Mucosa of descending colon (tissue), 3 donors: Measurements from ENCODE around the gene PRKCB. TPM values are rescaled to one million over a fixed set of nuclear protein-coding genes. Genes with fewer than 3 reads are reported as not detected.

ENCODE experiments used
- ATAC-seq: fragments of 200-7000 bp; cut with Tn5 transposase; one replicate; pipeline ENCODE4 v1.9.1; 2020; ENCODE audit warnings: mild to moderate bottlenecking, moderate library complexity
- DNase-seq, 3 donors: peaks; one replicate each; pipeline ENCODE4 v3.0.0-alpha.2; 2020
- H3K36me3 ChIP-seq: fragments of 200-600 bp; one replicate; pipeline ENCODE4 v1.8.0; 2021; ENCODE audit warnings: low read depth, mild to moderate bottlenecking
- H3K4me1 ChIP-seq: fragments of 200-600 bp; one replicate; pipeline ENCODE4 v1.8.0; 2021; ENCODE audit warnings: low read depth, mild to moderate bottlenecking
- H3K4me3 ChIP-seq: fragments of 200-600 bp; one replicate; pipeline ENCODE4 v1.8.0; 2021; ENCODE audit warnings: mild to moderate bottlenecking
- H3K9me3 ChIP-seq: fragments of 200-600 bp; one replicate; pipeline ENCODE4 v1.8.0; 2021; ENCODE audit warnings: mild to moderate bottlenecking
- CTCF ChIP-seq: fragments of 200-600 bp; IDR thresholded peaks from one replicate; pipeline ENCODE4 v1.8.0; 2022; ENCODE audit warnings: antibody characterized with exemption, mild to moderate bottlenecking
- intact Hi-C, 2 donors: fragments of 100-400 bp; cut with DNase I in 1 of 2; cut with micrococcal nuclease in 1 of 2; formaldehyde crosslinking; loops; one replicate each; pipeline versions ENCODE4 v1.11.0 to v1.11.1; 2022; cut with DNase I, micrococcal nuclease
- total RNA-seq, 3 donors: library from RNA; stranded (reverse); fragmentation: NEBNext Ultra II Directional in 2 of 3; extraction: Animal tissue kit (Norgen Biotek cat#: 25700) in 2 of 3; gene quantifications; one replicate each; pipeline versions ENCODE4 v1.2.1 to v1.2.4, GENCODE V29; 2021 to 2023
- donor health status: DM: no; HTN: no; CAD: no; lungs with moderate emphysema.
- donor health status: DM: no; HTN: no; CAD: no.
- donor health status: DM: no; HTN: yes; CAD: no.

PRKCB gene
- total RNA-seq, 3 donors from 2014 or later = 7.4 to 29.0 (median 8.2) TPM

- no peaks in the 10 kb centered on the region for H3K4me1 ChIP-seq
- H3K4me3 ChIP-seq = no peak overlapping the region
- no peak for TF ChIP-seq CTCF
- H3K36me3 ChIP-seq = no peaks in the 10 kb centered on the region
- no peak for ATAC-seq
- no peak for DNase-seq
- intact Hi-C loops = no loop called here
- peaks cover 6% of the 10 kb centered on the region for H3K9me3 ChIP-seq
Measured at GRCh38 chr16:23829454-23829853, 6.3 kb upstream of the PRKCB start.

DNA sequence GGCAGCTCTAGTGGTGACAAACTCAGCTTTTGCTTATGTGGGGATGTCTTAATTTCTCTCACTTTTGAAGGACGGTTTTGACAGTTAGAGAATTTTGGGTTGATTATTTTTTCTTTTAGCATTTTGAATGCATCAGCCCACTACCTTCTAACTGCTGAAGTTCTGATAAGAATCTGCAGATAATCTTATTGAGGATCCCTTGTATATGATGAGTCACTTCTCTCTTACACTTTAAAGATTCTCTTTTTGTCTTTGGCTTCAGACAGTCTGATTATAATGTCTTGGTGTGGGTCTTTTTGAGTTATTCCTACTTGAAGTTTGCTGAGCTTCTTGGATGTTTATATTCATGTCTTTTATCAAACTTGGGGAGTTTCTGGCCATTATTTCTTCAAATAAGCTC is 5.5 kb upstream of the PRKCB start:
- Histone ChIP-seq H3K4me3 (no peak overlapping the region), H3K9me3 (peaks cover 6% of the 10 kb centered on the region), H3K4me1 (no peaks in the 10 kb centered on the region), H3K36me3 (no peaks in the 10 kb centered on the region)
- DNase-seq (no peak), ATAC-seq (no peak)
- intact Hi-C loops = no loop called here
- TF ChIP-seq CTCF = no peak

GRCh38 chr16:23832882-23833281 is 2.9 kb upstream of the PRKCB start:
- TF ChIP-seq CTCF = no peak
- Histone ChIP-seq H3K9me3 (peaks cover 6% of the 10 kb centered on the region), H3K4me1 (peaks cover 4% of the 10 kb centered on the region), H3K36me3 (no peaks in the 10 kb centered on the region), H3K4me3 (no peak overlapping the region)
- DNase-seq = no peak
- intact Hi-C loops = no loop called here
- ATAC-seq = no peak

DNA sequence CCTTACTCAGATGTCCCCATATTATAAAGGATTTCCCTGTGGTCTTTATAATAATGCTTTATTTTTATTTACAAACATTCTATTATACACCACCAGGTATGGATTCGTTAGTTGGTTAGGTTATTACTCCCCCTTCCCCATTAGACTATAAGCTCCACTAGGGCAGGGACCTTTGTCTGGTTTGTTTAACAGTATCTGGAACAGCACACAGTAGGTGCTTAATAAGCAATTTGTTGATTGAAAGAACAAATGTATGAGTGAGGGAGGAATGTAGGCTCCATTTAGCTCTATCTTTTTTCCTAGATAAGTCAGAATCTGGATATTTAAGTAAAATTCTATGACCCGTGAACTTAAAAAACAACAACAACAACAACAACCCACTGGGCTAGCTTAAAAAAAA is 2.3 kb upstream of the PRKCB start:
- Histone ChIP-seq H3K4me1 (peaks cover 4% of the 10 kb centered on the region), H3K4me3 (no peak overlapping the region), H3K36me3 (no peaks in the 10 kb centered on the region), H3K9me3 (peaks cover 6% of the 10 kb centered on the region)
- DNase-seq = no peak
- intact Hi-C loops = no loop called here
- TF ChIP-seq CTCF = no peak
- no peak for ATAC-seq

GRCh38 chr16:23833960-23834685 is 1.7 kb upstream of the PRKCB start:
- DNase-seq = no peak
- no peak for ATAC-seq
- Histone ChIP-seq H3K4me3 (no peak overlapping the region), H3K36me3 (no peaks in the 10 kb centered on the region), H3K4me1 (peaks cover 4% of the 10 kb centered on the region), H3K9me3 (peaks cover 5% of the 10 kb centered on the region)
- intact Hi-C loops = no loop called here
- no peak for TF ChIP-seq CTCF

- DNase-seq (no peak), ATAC-seq (no peak)
- intact Hi-C loops = no loop called here
- peak overlapping the region; percentile 24 for H3K4me3 ChIP-seq
- no peaks in the 10 kb centered on the region for H3K36me3 ChIP-seq
- TF ChIP-seq CTCF = no peak
- peaks cover 4% of the 10 kb centered on the region for H3K4me1 ChIP-seq
- H3K9me3 ChIP-seq = no peaks in the 10 kb centered on the region
Measured at GRCh38 chr16:23836078-23836403, 258 bp downstream of the PRKCB start.
